ENCODE results near the gene C12orf76. TPM values are rescaled to one million over a fixed set of nuclear protein-coding genes. Genes with fewer than 3 reads are reported as not detected.
A peak's percentile ranks its signal among the peaks of the same experiment; 100 is the strongest.

C12orf76 gene
- total RNA-seq, 4 donors from 2014 or later, result 9.4 to 21.5 (median 11.4) TPM

GRCh38 chr12:110039085-110039807 lies 9.1 kb downstream of the C12orf76 start:
- Histone ChIP-seq H3K27me3 (no peaks in the 10 kb centered on the region), H3K4me3 (no peak overlapping the region)

DNA sequence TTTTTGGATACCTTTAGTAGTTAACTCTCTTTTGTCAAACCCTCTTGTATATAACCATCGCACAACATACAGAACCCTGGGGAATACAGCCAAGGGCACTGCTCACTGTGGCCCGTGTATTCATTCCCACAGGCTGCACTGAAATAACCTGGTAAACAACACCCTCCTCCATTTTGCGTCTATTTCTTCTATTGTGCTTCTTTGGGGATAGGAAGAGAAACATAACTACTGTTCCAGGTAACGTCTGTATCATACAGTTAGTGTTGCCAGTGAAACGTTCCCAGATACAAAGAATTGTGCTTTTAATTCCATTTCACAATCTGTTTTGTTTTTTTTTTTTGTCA lies 9.6 kb downstream of the C12orf76 start:
- peaks cover 0 to 60% of the 10 kb centered on the region in 2 donors for H3K36me3 ChIP-seq
- TF ChIP-seq EP300 (IDR thresholded peaks at IDR 0.05) (no peak), CTCF (IDR thresholded peaks at IDR 0.05) (no peak), POLR2A (IDR thresholded peaks at IDR 0.05) (no peak), POLR2AphosphoS5 (IDR thresholded peaks at IDR 0.05) (no peak)
- 39 to 46% methylated on average over 5 of the region's 5 CpGs for WGBS, 2 donors (ENCODE audit: low coverage in 1 of 2)
- ATAC-seq, result no peak
- H3K9me3 ChIP-seq, result no peaks in the 10 kb centered on the region
- no peak overlapping the region for H3K4me3 ChIP-seq
- H3K27ac ChIP-seq, result peak overlapping the region; percentile 75 to 84 (median 80)
- no peaks in the 10 kb centered on the region for H3K27me3 ChIP-seq
- peaks cover 0 to 66% (median 6%) of the 10 kb centered on the region in 3 donors for H3K4me1 ChIP-seq

More at GRCh38 chr12:110039085-110039807, 9.1 kb downstream of the C12orf76 start:
- peaks cover 0 to 58% of the 10 kb centered on the region in 2 donors for H3K36me3 ChIP-seq
- 27 to 41% methylated on average over 5 of the region's 5 CpGs for WGBS, 2 donors (ENCODE audit: low coverage in 1 of 2)
- TF ChIP-seq POLR2AphosphoS5 (IDR thresholded peaks at IDR 0.05), result peak; percentile 81
- TF ChIP-seq POLR2A (IDR thresholded peaks at IDR 0.05), result no peak
- H3K4me1 ChIP-seq, result peaks cover 0 to 70% (median 6%) of the 10 kb centered on the region in 3 donors
- no peaks in the 10 kb centered on the region for H3K9me3 ChIP-seq
- H3K27ac ChIP-seq, result peak overlapping the region; percentile 79 to 84 (median 80)
- peak; percentile 88 for ATAC-seq

- H3K27ac ChIP-seq, result peak overlapping the region in 3 of 4 donors; percentile 79 to 84 (median 80)
- H3K4me3 ChIP-seq, result no peak overlapping the region
- ATAC-seq, result no peak
- no peaks in the 10 kb centered on the region for H3K9me3 ChIP-seq
- peaks cover 0 to 52% (median 0%) of the 10 kb centered on the region in 3 donors for H3K4me1 ChIP-seq
- TF ChIP-seq CTCF (IDR thresholded peaks at IDR 0.05) (no peak), EP300 (IDR thresholded peaks at IDR 0.05) (no peak), POLR2A (IDR thresholded peaks at IDR 0.05) (no peak), POLR2AphosphoS5 (IDR thresholded peaks at IDR 0.05) (no peak)
- H3K36me3 ChIP-seq, result peaks cover 0 to 68% of the 10 kb centered on the region in 2 donors
- WGBS, 2 donors (ENCODE audit: low coverage in 1 of 2), result 63 to 67% methylated on average over 2 to 3 of the region's 5 CpGs
- H3K27me3 ChIP-seq, result no peaks in the 10 kb centered on the region
Measured at GRCh38 chr12:110037315-110037714, 11.0 kb downstream of the C12orf76 start.

DNA sequence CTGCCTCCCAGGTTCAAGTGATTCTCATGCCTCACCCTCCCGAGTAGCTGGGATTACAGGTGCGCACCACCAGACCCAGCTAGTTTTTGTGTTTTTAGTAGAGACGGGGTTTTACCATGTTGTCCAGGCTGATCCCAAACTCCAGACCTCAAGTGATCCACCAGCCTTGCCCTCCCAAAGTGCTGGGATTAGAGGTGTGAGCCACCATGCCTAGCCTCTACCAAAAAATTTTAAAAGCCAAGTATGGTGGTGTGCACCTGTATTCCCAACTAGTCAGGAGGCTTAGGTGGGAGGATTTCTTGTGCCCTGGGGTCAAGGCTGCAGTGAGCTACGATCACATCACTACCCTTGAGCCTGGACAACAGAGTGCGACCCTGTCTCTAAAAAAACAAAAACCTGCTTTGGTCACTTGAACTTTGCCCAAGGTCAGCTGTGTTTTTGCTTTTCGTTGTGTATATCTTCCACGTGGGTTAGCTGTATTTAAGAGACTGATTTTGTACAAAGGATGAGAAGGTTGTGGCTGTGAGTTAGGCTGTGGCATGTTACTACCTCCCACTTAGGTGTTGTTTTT lies 12.7 kb downstream of the C12orf76 start:
- Histone ChIP-seq H3K27me3 (no peaks in the 10 kb centered on the region), H3K27ac (peak overlapping the region in 1 of 4 donors; percentile 9), H3K9me3 (no peaks in the 10 kb centered on the region), H3K4me3 (no peak overlapping the region), H3K4me1 (peaks cover 0 to 40% (median 0%) of the 10 kb centered on the region in 3 donors), H3K36me3 (peaks cover 0 to 71% of the 10 kb centered on the region in 2 donors)
- 60 to 76% methylated on average over 2 to 4 of the region's 7 CpGs for WGBS, 2 donors (ENCODE audit: low coverage in 1 of 2)
- ATAC-seq, result no peak
- TF ChIP-seq POLR2A (IDR thresholded peaks at IDR 0.05) (no peak), POLR2AphosphoS5 (IDR thresholded peaks at IDR 0.05) (no peak), EP300 (IDR thresholded peaks at IDR 0.05) (no peak), CTCF (IDR thresholded peaks at IDR 0.05) (no peak)

DNA sequence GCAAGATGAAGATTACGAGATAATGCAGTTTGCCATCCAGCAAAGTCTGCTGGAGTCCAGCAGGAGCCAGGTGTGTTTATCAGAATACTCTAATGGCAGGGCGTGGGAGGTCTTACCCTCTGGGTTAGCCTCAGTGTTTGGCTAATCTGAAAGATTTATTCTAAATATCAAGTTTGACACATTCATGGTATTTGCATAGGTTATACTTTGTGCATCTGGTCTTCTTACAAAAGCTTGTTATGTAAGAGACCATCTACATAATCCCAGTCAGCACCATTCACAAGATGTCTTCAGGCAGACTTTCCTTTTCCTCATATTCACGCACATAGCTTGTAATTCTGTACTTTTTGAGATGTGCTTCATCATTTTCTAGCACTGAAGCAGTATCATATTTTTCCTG lies 14.4 kb downstream of the C12orf76 start:
- WGBS, 2 donors (ENCODE audit: low coverage in 1 of 2), result 78 to 86% methylated on average over 3 of the region's 3 CpGs
- no peak for ATAC-seq

More for the DNA sequence above, 14.4 kb downstream of the C12orf76 start:
- Histone ChIP-seq H3K27ac (no peak overlapping the region), H3K4me1 (peaks cover 0 to 23% (median 0%) of the 10 kb centered on the region in 3 donors), H3K27me3 (no peaks in the 10 kb centered on the region), H3K9me3 (no peaks in the 10 kb centered on the region), H3K4me3 (no peak overlapping the region), H3K36me3 (peaks cover 0 to 89% of the 10 kb centered on the region in 2 donors)
- TF ChIP-seq POLR2A (IDR thresholded peaks at IDR 0.05) (no peak), CTCF (IDR thresholded peaks at IDR 0.05) (no peak), EP300 (IDR thresholded peaks at IDR 0.05) (no peak), POLR2AphosphoS5 (IDR thresholded peaks at IDR 0.05) (no peak)
